Cardiac fibroblast (primary cell): ENCODE data around the gene TMC1.

Experiments
- DNase-seq, 2 donors: peaks; one replicate each; pipeline versions ENCODE4 v3.0.0 to v3.0.0-alpha.2; 2010; ENCODE audit warnings: low read depth in 2 of 2
- H3K4me3 ChIP-seq, 2 donors: replicated peaks in 1 of 2; 1 replicate in 1 of 2; 2 replicates in 1 of 2; pipeline ENCODE4 v1.5.1; 2011; ENCODE audit warnings: low read depth in 2 of 2, low read length in 2 of 2, mild to moderate bottlenecking in 2 of 2, moderate library complexity in 1 of 2
- TF ChIP-seq, protein P1 (sequence below): IDR thresholded peaks from one replicate; pipeline ENCODE4 v1.5.1; 2011; ENCODE audit warnings: low read depth, mild to moderate bottlenecking, low read length, inconsistent platforms

The TMC1 gene

DNA sequence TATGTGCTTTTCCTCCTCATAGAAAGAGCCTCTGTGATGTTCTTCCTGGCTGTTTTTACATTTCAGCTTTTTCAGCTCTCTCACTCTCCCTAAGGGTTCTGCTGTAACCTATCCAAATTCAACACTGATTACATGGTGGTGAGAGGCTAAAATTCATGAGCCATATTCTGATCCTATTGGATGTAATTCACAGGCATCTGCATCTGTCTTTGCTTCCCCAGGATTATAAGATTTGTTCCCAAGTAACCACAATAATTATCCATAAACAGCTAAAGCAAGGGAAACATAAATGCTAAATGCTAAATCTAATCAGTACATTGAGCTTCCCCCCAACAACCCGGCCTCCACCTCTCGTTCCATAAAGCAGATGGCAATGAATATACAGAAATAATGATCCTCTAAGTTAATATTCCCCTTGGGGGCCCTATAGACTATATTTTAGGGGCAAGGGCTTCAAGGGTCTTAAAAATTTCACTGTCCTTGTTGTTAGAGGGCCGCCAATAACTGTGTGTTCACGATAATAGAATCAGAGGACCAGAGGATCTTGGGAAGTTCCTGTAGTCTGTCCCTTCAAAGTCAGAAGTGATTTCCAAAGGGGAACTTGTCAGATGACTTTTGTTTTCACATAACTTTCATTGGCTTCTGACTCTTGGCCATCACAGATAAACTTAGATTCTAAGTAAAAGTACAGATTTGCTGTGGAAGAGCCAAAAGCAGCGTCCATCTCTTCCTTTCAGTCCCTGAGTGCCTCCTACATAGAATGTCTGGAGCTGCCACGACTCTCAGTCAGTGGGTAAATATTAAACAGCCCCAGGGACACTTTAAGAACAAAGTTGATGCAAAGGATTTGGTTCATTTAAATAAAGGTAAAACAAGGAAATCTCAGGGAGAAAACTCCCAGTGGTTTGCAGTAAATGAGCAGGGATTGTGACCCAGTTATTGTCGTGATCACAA, 305.9 kb downstream of the TMC1 start:
- TF ChIP-seq, protein P1, sequence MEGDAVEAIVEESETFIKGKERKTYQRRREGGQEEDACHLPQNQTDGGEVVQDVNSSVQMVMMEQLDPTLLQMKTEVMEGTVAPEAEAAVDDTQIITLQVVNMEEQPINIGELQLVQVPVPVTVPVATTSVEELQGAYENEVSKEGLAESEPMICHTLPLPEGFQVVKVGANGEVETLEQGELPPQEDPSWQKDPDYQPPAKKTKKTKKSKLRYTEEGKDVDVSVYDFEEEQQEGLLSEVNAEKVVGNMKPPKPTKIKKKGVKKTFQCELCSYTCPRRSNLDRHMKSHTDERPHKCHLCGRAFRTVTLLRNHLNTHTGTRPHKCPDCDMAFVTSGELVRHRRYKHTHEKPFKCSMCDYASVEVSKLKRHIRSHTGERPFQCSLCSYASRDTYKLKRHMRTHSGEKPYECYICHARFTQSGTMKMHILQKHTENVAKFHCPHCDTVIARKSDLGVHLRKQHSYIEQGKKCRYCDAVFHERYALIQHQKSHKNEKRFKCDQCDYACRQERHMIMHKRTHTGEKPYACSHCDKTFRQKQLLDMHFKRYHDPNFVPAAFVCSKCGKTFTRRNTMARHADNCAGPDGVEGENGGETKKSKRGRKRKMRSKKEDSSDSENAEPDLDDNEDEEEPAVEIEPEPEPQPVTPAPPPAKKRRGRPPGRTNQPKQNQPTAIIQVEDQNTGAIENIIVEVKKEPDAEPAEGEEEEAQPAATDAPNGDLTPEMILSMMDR: no peak
- H3K4me3 ChIP-seq: no peak overlapping the region
- peak in 1 of 2 donors; percentile 26 for DNase-seq

DNA sequence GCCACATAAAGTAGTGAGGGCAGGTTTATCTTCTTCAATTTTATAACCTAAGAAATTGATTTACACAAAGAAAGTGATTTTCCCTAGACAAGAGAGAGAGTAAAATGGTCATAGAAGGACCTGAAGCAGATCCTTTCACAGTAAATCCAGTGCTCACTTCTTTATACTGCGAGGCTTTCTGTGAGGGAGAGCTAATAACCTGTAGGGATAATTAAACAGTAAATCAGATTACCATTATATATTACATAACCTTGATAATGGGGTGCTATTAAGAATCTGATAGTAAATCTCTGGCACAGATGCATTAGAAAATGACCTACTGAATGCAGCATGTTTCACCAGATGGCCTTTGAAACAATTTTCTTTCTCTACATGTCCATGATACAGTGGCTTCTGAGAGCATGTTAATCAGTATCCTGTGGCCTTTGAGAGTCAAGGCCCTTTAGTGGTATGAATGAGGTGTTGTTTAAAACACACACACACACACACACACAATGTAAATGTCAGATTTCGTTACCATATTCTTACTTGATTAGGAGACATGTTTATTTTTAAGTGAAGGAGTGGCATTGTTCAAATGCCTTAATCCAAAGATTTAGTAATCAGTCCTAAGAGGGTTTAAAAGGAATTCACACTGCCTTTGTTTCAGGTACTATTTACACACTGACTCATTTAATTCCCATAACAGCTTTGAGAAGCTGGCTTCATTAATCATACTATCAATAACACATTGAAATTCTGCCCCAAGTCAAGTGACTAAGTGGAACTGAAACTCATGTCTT, 306.7 kb downstream of the TMC1 start:
- TF ChIP-seq, protein P1: no peak
- H3K4me3 ChIP-seq: no peak overlapping the region
- peak in 1 of 2 donors; percentile 42 for DNase-seq

DNA sequence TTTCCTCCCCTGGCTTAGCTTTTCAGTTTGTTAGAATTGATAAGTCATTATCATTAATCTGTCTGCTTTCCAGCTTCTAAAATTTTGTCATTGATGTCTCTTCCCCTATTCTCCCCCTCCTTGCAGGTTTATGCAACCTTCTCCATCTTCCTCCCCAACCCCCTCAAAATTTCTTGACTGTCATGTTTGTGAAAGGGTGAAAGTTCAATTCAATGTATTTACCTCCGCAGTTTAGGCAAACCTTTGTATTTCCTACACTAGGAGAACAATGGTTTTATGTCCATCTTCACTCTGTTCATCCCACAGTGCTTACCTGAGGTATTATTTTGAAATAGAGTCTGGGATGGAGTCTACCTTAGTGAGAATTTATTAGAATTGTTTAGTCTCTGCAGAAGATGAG, 313.6 kb downstream of the TMC1 start:
- no peak for DNase-seq
- H3K4me3 ChIP-seq: no peak overlapping the region
- TF ChIP-seq, protein P1: no peak

DNA sequence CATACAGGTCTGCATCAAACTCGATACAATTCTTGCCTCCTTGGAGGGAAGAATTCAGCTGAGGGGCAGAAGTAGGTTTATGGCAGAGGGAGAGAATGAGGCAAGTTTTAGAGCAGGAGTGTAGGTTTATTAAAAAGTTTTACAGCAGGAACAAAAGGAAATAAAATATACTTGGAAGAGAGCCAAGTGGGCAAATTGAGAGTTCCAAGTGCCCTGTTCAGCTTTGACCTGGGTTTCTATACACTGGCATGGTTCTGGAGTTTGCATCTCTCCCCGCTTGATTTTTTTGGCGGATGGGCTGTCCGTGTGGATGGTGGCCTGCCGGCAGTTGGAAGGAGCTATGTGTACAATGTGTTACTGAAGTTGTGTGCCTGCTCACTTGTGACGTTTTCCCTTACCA, 315.4 kb downstream of the TMC1 start:
- H3K4me3 ChIP-seq: no peak overlapping the region
- TF ChIP-seq, protein P1: no peak

GRCh38 chr9:72839085-72839484, 317.7 kb downstream of the TMC1 start:
- TF ChIP-seq, protein P1: no peak
- DNase-seq: peak; percentile 12 to 31
- no peak overlapping the region for H3K4me3 ChIP-seq

More for the DNA sequence above, 315.4 kb downstream of the TMC1 start:
- DNase-seq: no peak

- TF ChIP-seq, protein P1: peak; percentile 6
- DNase-seq: peak in 1 of 2 donors; percentile 11
- no peak overlapping the region for H3K4me3 ChIP-seq
Observed at GRCh38 chr9:72843520-72844439, 322.4 kb downstream of the TMC1 start.
